GM12878 (cell line): ENCODE results near the gene TPM4. TPM values are rescaled to one million over a fixed set of nuclear protein-coding genes. Genes with fewer than 3 reads are reported as not detected.
A peak's percentile ranks its signal among the peaks of the same experiment; 100 is the strongest.

Experiments used
- BHLHE40 ChIP-seq, 2 experiments: fragments of 450-650 bp in 1 of 2; IDR thresholded peaks; 2 replicates each; pipeline ENCODE4 v1.6.1; 2011 to 2017; ENCODE audit warnings: low read depth in 2 of 2, borderline replicate concordance in 1 of 2, improper control_type of control experiment in 1 of 2, low read length in 1 of 2, mild to moderate bottlenecking in 1 of 2
- BMI1 ChIP-seq: fragments of 450-650 bp; IDR thresholded peaks from 2 replicates; pipeline ENCODE4 v1.6.1; 2016; ENCODE audit warnings: mild to moderate bottlenecking, moderate library complexity, borderline replicate concordance
- BRCA1 ChIP-seq: IDR thresholded peaks from 2 replicates; pipeline ENCODE4 v1.6.1; 2011; ENCODE audit warnings: low read depth, low read length, improper control_type of control experiment
- MAX ChIP-seq: IDR thresholded peaks from 2 replicates; pipeline ENCODE4 v1.6.1; 2012; ENCODE audit warnings: low read depth, low read length, improper control_type of control experiment
- PAX5 ChIP-seq: IDR thresholded peaks from 2 replicates; pipeline ENCODE4 v1.6.1; 2011; ENCODE audit warnings: low read depth, low read length, borderline replicate concordance
- PKNOX1 ChIP-seq: fragments of 450-650 bp; IDR thresholded peaks from 2 replicates; pipeline ENCODE4 v1.6.1; 2016; ENCODE audit warnings: mild to moderate bottlenecking
- POLR2A ChIP-seq: IDR thresholded peaks from 2 replicates; pipeline ENCODE4 v1.6.1; 2011; ENCODE audit warnings: low read depth, mild to moderate bottlenecking, low read length
- RAD21 ChIP-seq: IDR thresholded peaks from 2 replicates; pipeline ENCODE4 v1.6.1; 2011; ENCODE audit warnings: mild to moderate bottlenecking, low read depth, low read length, moderate library complexity; ENCODE audit not compliant: insufficient read depth
- RBBP5 ChIP-seq: fragments of 200-600 bp; sonication (generic); conservative IDR thresholded peaks from 2 replicates; pipeline ENCODE4 v1.6.1; 2016
- RUNX3 ChIP-seq: IDR thresholded peaks from 2 replicates; pipeline ENCODE4 v1.6.1; 2012; ENCODE audit warnings: low read length, inconsistent platforms
- SIN3A ChIP-seq: IDR thresholded peaks from 2 replicates; pipeline ENCODE4 v1.6.1; 2012; ENCODE audit warnings: low read depth, low read length, improper control_type of control experiment
- SIX5 ChIP-seq: IDR thresholded peaks from 2 replicates; pipeline ENCODE4 v1.6.1; 2011; ENCODE audit warnings: mild to moderate bottlenecking, low read depth, low read length, moderate library complexity; ENCODE audit not compliant: severe bottlenecking
- USF1 ChIP-seq: IDR thresholded peaks from 2 replicates; pipeline ENCODE4 v1.6.1; 2011; ENCODE audit warnings: borderline replicate concordance, low read depth, mild to moderate bottlenecking, moderate library complexity, mixed read lengths, low read length; ENCODE audit not compliant: insufficient read depth; ENCODE audit errors: extremely low read length
- WRNIP1 ChIP-seq: IDR thresholded peaks from 2 replicates; pipeline ENCODE4 v1.6.1; 2011; ENCODE audit warnings: low read depth, low read length, improper control_type of control experiment, borderline replicate concordance
- ZNF687 ChIP-seq: fragments of 450-650 bp; IDR thresholded peaks from 2 replicates; pipeline ENCODE4 v1.6.1; 2017; ENCODE audit warnings: mild to moderate bottlenecking, moderate library complexity
- polyA plus RNA-seq, 11 experiments: library from polyadenylated mRNA; depleted of rRNA in 4 of 11; unstranded in 6 of 11; stranded (reverse) in 5 of 11; fragments of >200 nt; fragmentation: Nextera tagmentation in 4 of 11; fragmentation: Illumina TruSeq in 1 of 11; extraction: Ambion mirVana in 4 of 11; extraction: Trizol in 1 of 11; gene quantifications; 1 replicate in 1 of 11; 2 replicates in 10 of 11; pipeline versions ENCODE4 v1.2.1 to v1.2.3, GENCODE V29; 2011 to 2016; ENCODE audit warnings: inconsistent platforms in 2 of 11, missing spikeins in 2 of 11, low read depth in 1 of 11
- total RNA-seq, 4 experiments: library from RNA; depleted of rRNA in 3 of 4; stranded (reverse); fragments of >200 nt in 3 of 4; fragmentation: Illumina TruSeq in 1 of 4; extraction: Trizol in 1 of 4; gene quantifications; 2 replicates each; pipeline versions ENCODE4 v1.2.1 to v1.2.3, GENCODE V29; 2013 to 2021
- TF ChIP-seq, protein P1 (sequence below): fragments of 450-650 bp; IDR thresholded peaks from 2 replicates; pipeline ENCODE4 v1.6.1; 2016; ENCODE audit warnings: mild to moderate bottlenecking, moderate library complexity, borderline replicate concordance
- TF ChIP-seq, protein P2 (sequence below): IDR thresholded peaks from 2 replicates; pipeline ENCODE4 v1.6.1; 2012; ENCODE audit warnings: low read depth, low read length, improper control_type of control experiment

TPM4 gene
- total and polyA plus RNA-seq, 10 of the 15 experiments (the other 5 are each of a cell fraction or from before 2014, with no cell fraction given), result 183 to 620 (median 407) TPM

- TF ChIP-seq MAX (peak; percentile 54; the same call in 1 of the 2 replicates), BHLHE40 (IDR thresholded peaks at IDR 0.05; ENCODE audit: borderline replicate concordance in 1 of 2, low read depth in 2 of 2, low read length in 1 of 2) (peak; percentile 44 to 65; a peak in 2 of 4 replicates), PKNOX1 (no peak; the same call in 1 of the 2 replicates), WRNIP1 (no peak), PAX5 (peak; percentile 58; the same call in 1 of the 2 replicates), ZNF687 (peak; percentile 51; the same call in 1 of the 2 replicates), POLR2A (peak; percentile 97), BRCA1 (no peak), BMI1 (no peak), SIN3A (no peak), SIX5 (no peak), RBBP5 (no peak), USF1 (no peak), RUNX3 (no peak; the same call in 1 of the 2 replicates), RAD21 (no peak)
- TF ChIP-seq, protein P1, sequence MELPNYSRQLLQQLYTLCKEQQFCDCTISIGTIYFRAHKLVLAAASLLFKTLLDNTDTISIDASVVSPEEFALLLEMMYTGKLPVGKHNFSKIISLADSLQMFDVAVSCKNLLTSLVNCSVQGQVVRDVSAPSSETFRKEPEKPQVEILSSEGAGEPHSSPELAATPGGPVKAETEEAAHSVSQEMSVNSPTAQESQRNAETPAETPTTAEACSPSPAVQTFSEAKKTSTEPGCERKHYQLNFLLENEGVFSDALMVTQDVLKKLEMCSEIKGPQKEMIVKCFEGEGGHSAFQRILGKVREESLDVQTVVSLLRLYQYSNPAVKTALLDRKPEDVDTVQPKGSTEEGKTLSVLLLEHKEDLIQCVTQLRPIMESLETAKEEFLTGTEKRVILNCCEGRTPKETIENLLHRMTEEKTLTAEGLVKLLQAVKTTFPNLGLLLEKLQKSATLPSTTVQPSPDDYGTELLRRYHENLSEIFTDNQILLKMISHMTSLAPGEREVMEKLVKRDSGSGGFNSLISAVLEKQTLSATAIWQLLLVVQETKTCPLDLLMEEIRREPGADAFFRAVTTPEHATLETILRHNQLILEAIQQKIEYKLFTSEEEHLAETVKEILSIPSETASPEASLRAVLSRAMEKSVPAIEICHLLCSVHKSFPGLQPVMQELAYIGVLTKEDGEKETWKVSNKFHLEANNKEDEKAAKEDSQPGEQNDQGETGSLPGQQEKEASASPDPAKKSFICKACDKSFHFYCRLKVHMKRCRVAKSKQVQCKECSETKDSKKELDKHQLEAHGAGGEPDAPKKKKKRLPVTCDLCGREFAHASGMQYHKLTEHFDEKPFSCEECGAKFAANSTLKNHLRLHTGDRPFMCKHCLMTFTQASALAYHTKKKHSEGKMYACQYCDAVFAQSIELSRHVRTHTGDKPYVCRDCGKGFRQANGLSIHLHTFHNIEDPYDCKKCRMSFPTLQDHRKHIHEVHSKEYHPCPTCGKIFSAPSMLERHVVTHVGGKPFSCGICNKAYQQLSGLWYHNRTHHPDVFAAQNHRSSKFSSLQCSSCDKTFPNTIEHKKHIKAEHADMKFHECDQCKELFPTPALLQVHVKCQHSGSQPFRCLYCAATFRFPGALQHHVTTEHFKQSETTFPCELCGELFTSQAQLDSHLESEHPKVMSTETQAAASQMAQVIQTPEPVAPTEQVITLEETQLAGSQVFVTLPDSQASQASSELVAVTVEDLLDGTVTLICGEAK, result no peak
- TF ChIP-seq, protein P2, sequence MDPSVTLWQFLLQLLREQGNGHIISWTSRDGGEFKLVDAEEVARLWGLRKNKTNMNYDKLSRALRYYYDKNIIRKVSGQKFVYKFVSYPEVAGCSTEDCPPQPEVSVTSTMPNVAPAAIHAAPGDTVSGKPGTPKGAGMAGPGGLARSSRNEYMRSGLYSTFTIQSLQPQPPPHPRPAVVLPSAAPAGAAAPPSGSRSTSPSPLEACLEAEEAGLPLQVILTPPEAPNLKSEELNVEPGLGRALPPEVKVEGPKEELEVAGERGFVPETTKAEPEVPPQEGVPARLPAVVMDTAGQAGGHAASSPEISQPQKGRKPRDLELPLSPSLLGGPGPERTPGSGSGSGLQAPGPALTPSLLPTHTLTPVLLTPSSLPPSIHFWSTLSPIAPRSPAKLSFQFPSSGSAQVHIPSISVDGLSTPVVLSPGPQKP, result 0 out of 2 replicates have a peak, but pooled peaks have one; percentile 38
Observed at GRCh38 chr19:16143399-16144215, 67.3 kb downstream of the TPM4 start, which contains the start of gene HSH2D (continued).
